Measurements from ENCODE around the gene ADAD1. TPM values are rescaled to one million over a fixed set of nuclear protein-coding genes. Genes with fewer than 3 reads are reported as not detected.

ADAD1 gene
- total and polyA plus RNA-seq, 12 donors = not detected

DNA sequence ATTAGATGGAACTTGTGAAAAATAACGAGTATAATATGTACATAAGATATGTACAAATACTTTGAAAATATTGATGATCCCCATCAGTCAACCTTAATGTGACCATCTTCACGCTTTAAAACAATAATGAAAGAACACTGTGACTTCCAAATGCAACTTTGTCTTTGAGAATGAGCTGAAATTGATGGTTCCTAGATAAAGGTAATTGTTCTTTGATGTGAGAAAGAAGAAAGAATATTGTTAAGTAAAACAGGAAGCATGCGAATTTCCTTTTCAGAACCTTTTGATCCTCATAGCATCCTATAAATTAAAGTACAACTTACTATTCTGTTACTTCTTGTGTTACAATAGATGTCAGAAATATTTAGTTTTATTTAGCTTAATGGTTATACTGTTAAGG, 55.5 kb downstream of the ADAD1 start:
- Histone ChIP-seq H3K9me3 (replicated peaks in 1 of 3) (no peaks in the 10 kb centered on the region), H3K27me3 (no peaks in the 10 kb centered on the region), H3K4me1 (replicated peaks in 1 of 2) (no peaks in the 10 kb centered on the region), H3K36me3 (replicated peaks in 1 of 2) (no peaks in the 10 kb centered on the region), H3K4me3 (no peak overlapping the region), H3K27ac (no peak overlapping the region)
- intact Hi-C loops (cut with DNase I) = no loop called here
- TF ChIP-seq POLR2A (IDR thresholded peaks at IDR 0.05) = no peak
- TF ChIP-seq, protein P1, sequence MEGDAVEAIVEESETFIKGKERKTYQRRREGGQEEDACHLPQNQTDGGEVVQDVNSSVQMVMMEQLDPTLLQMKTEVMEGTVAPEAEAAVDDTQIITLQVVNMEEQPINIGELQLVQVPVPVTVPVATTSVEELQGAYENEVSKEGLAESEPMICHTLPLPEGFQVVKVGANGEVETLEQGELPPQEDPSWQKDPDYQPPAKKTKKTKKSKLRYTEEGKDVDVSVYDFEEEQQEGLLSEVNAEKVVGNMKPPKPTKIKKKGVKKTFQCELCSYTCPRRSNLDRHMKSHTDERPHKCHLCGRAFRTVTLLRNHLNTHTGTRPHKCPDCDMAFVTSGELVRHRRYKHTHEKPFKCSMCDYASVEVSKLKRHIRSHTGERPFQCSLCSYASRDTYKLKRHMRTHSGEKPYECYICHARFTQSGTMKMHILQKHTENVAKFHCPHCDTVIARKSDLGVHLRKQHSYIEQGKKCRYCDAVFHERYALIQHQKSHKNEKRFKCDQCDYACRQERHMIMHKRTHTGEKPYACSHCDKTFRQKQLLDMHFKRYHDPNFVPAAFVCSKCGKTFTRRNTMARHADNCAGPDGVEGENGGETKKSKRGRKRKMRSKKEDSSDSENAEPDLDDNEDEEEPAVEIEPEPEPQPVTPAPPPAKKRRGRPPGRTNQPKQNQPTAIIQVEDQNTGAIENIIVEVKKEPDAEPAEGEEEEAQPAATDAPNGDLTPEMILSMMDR (IDR thresholded peaks at IDR 0.05) = no peak
- WGBS, 4 donors = 59 to 70% (median 66%) methylated on average over 3 of the region's 3 CpGs
- no peak for DNase-seq

DNA sequence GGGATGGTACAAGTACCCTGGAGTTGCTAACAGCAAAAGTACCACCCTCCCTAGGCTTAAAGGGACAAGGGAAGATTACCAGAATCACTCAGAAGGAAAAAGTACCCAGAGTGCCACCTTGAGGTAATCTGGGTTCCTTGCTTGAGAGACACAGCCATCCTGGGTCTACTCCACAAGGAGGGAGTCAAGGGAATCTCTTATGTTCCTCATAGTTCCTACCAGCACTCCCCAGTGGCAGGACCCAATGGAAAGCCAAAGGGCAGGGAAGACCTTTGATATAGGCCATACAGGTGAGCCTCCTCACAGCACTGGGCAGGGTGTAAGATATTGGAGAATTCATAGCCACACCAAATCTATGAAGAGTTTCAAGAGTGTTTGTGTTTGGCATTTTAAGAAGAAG, 72.0 kb downstream of the ADAD1 start:
- intact Hi-C loops (cut with DNase I) = no loop called here
- Histone ChIP-seq H3K4me3 (no peak overlapping the region), H3K27ac (no peak overlapping the region), H3K27me3 (no peaks in the 10 kb centered on the region), H3K9me3 (replicated peaks in 1 of 3) (no peaks in the 10 kb centered on the region), H3K36me3 (replicated peaks in 1 of 2) (no peaks in the 10 kb centered on the region), H3K4me1 (replicated peaks in 1 of 2) (no peaks in the 10 kb centered on the region)
- TF ChIP-seq, protein P1 (IDR thresholded peaks at IDR 0.05) = no peak
- no peak for TF ChIP-seq POLR2A (IDR thresholded peaks at IDR 0.05)
- peak in 1 of 7 donors; percentile 0 for DNase-seq

DNA sequence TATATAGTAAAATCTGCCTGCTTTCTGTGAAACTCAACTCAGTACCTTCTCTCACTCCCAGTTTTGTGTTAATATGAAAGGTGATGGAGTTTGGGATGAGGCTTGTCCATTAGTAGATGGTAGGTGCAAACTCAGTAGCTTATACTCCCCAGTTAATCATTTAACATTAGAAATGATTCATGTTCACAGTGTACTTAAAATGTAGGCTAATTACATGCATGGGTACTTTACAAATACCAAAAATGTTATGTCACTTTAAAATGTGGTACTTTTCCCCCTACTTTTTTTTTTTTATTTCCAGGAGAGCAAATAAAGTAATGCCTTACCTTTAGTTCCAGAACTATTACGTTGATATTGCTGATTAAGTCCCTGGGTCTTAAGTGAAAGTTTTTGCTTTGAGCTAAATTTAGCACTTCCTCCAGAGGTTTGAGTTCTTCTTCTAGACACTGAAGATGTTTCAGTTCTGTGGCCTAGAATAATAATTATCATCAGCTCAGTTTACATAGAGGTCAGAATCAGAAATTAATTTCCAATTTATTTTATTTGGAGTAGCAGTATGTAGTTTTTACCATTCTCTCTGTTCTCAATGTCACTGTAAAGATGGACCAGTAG, 74.7 kb downstream of the ADAD1 start:
- 26 to 48% (median 36%) methylated on average over 1 of the region's 1 CpG for WGBS, 4 donors

DNA sequence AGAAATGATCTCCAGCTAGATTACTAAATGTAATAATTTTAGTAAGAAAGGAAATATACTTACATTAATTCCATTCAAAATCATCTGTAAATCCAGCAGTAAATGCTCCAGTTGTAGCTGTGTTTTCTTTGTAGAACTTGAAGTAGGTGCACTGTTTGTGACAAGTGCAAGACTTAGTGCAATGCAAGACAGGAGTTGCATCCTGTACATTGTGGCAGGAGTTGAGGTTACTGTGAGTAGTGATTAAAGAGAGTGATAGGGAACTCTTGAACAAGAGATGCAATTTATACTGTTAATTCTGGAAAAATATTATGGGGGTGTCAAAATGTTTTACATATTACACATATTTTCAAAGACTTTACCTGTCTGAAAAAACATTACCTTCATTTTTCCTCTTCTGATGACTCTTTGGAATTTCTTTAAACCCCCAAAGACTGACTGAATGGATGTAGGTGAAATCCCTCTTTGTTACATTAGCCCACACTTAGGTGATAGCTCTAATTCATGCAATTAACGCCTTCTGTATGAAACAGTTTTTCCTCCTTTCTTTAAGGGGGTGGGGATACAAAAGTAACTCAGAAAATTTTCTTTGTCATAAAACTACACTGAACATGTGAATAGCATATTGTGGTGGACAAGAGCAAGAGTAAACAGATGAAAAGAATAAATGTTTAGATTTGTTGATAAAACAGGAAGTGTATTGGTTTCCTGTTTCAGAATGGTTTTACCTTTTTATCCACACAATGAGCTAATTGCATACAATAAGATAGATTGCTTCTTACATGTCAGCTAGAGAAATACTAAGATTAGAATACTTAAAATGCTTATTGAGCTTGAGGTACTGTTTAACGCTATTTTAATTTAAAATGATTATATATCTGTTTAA, 77.7 kb downstream of the ADAD1 start, which contains the start of gene IL2:
IL2 (minus strand) TSS at position 495 of the 886 bp plus-strand sequence; CDS start at position 210, 285 bp downstream.
- no peak for TF ChIP-seq POLR2A (IDR thresholded peaks at IDR 0.05)
- TF ChIP-seq, protein P1 (IDR thresholded peaks at IDR 0.05) = no peak
- no peaks in the 10 kb centered on the region for H3K27me3 ChIP-seq
- no peak within 1 kb of the TSS for H3K27ac ChIP-seq
- no peaks in the 10 kb centered on the region for H3K9me3 ChIP-seq (replicated peaks in 1 of 3)
- intact Hi-C loops (cut with DNase I) = no loop called here
- no peak for DNase-seq
- WGBS, 4 donors = 76 to 91% (median 80%) methylated on average over 2 of the region's 2 CpGs
- H3K36me3 ChIP-seq (replicated peaks in 1 of 2) = no peaks in the 10 kb centered on the region
- no peak within 1 kb of the TSS for H3K4me3 ChIP-seq
- H3K4me1 ChIP-seq (replicated peaks in 1 of 2) = no peaks in the 10 kb centered on the region

More for the DNA sequence above, 74.7 kb downstream of the ADAD1 start:
- intact Hi-C loops (cut with DNase I) = no loop called here
- Histone ChIP-seq H3K4me3 (no peak overlapping the region), H3K4me1 (replicated peaks in 1 of 2) (no peaks in the 10 kb centered on the region), H3K9me3 (replicated peaks in 1 of 3) (no peaks in the 10 kb centered on the region), H3K27me3 (no peaks in the 10 kb centered on the region), H3K36me3 (replicated peaks in 1 of 2) (no peaks in the 10 kb centered on the region), H3K27ac (no peak overlapping the region)
- no peak for DNase-seq
- TF ChIP-seq POLR2A (IDR thresholded peaks at IDR 0.05) = no peak
- TF ChIP-seq, protein P1 (IDR thresholded peaks at IDR 0.05) = no peak

All from adrenal gland (tissue), 12 donors.